ENCODE results near the gene SH2D4B.

The SH2D4B gene

GRCh38 chr10:80545258-80545881 is 7.7 kb downstream of the SH2D4B start:
- no peak for DNase-seq

- DNase-seq, result no peak
Measured at GRCh38 chr10:80552151-80552646, 14.5 kb downstream of the SH2D4B start.

DNA sequence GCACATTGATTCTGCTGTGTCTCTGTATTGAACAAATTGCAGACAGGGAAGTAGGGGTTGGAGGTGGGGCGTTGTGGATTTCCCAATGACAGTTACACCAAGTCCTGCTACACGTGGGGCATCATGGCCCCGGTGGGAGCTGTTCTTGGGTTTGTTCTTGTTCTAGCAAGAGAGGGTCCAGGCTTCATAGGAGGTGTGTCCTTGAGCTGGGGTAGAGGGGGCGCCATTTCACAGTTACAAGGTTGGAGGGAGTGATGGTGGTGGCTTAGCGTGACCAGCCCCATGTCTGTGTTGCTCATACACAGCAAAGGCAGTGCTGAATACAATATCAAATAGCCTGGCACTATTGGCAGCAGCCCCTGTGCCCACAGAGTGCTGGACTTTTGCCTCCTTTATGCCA is 15.7 kb downstream of the SH2D4B start:
- no peak for DNase-seq

DNA sequence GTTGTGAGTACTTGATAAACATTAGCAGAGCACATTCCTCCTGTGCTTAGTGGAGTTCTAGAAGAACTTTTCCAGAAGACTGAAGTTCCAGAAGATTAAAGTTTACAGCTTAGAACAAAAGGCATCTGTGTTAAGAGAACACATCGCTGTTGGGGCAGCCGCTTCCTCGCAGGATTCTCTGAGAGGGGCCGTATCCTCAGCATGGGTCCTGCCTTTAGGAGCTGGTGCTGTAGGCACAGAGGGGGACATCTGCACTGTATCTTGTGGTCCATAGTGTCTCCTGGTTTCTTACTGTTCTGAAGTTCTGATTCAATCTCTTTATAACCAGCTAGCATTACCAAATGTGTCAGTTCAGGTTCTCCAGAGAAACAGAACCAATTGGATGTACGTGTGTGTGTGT is 16.3 kb downstream of the SH2D4B start:
- no peak for DNase-seq

- DNase-seq, result no peak
Measured at GRCh38 chr10:80555415-80555814, 17.7 kb downstream of the SH2D4B start.

DNA sequence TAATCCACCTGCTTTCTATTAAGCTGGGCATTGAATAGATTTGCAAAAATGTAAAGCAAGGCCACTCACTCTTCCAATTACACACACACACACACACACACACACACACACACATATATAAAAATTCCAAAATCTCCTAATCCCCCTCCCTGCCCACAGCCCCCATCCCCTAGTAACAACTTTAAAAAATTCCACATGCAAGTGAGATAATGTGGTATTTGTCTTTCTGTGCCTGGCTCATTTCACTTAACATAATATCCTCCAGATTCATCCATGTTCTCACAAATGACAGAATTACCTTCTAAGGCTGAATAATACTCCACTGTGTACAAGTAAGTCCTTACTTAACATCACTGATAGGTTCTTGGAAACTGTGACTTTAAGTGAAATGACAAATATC is 24.2 kb downstream of the SH2D4B start:
- DNase-seq, result no peak

DNA sequence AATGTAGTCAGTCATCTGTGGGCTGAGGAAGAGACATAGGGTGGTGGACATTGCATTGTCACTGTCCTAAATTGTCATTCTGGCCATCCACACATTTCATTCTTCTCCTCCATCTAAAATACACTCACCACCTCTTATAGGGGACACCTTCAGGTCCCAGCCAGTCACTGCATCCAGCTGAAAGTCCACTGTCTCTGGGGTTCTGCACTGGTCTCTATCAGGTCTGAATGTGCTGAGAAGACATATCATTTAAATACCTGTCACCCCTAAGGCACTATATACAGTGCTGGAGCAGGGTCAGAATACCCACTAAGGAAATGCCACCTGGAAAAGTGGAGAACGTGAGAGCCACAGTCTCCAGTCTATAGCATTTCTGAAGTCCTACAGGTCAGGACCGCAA is 29.6 kb downstream of the SH2D4B start:
- no peak for DNase-seq

- DNase-seq, result no peak
Measured at GRCh38 chr10:80569131-80569895, 31.6 kb downstream of the SH2D4B start.

GRCh38 chr10:80571352-80571751 is 33.6 kb downstream of the SH2D4B start:
- no peak for DNase-seq

DNA sequence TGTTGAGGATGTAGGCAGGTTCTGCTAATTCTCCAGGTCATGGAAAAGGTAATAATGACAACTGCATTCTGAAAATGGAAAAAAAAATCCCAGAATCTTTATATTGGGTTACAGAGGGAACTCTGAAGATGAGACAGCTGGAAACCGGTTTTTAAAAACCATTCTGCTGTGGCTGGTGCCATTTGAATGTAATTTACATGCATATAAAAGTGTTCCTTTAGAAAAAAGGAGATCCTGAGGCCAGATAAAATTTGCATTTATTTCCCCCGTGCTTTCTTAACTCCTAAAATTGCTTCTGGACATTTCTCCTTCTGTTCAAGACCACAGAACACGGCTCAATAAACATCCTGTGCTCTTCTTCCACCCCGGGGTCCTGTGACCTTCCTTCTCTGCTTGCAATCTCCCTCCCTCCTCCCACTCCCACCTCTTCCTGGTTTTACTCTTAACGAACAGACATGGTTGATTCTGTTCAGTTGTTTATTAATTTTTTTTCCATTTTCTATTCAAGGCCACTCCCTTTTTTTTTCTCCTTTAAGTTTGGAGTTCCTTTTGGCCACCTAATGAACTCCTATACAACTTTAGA is 41.6 kb downstream of the SH2D4B start:
- no peak for DNase-seq

DNA sequence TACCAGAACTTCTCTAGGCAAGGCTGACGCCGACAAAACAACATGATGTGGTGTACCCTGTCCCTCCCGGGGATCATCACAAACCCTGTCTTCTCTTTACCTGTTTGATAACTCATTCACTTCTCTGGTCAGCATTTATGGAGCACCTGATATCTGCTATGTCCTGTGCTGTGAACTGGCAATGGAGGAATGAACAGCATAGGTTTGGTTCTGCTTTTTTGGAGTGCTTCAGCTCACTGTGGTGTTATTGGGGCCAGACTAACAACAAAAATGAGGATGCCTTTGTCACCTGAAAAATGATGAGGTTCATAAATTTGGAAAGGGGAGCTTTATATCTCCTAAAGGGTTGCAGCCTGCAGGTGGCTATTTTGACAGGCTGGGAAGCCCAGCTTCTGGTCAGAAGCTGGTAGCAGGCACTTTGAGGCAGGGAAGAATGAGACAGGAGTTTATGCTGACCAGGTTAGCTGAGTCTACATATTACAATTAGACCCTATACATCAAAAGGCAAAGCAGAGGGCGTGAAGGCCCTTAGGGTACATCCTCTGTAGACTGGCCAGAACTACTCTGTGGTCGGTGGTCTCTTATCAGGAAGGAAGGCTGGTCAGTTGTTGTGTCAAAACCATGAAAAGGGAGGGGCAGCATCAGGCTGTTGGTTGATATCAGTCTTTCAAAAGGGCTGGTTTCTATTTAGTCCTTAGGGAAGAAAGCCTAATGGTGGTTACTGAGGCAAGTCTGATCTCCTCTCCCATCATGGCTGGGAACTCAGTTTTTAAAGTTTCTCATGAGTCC is 42.3 kb downstream of the SH2D4B start:
- no peak for DNase-seq

GRCh38 chr10:80580638-80581468 is 43.2 kb downstream of the SH2D4B start:
- no peak for DNase-seq

GRCh38 chr10:80581469-80581835 is 43.8 kb downstream of the SH2D4B start:
- no peak for DNase-seq

- no peak for DNase-seq
Measured at GRCh38 chr10:80582286-80582960, 44.7 kb downstream of the SH2D4B start.

- no peak for DNase-seq
Measured at GRCh38 chr10:80583685-80584084, 46.0 kb downstream of the SH2D4B start.

DNA sequence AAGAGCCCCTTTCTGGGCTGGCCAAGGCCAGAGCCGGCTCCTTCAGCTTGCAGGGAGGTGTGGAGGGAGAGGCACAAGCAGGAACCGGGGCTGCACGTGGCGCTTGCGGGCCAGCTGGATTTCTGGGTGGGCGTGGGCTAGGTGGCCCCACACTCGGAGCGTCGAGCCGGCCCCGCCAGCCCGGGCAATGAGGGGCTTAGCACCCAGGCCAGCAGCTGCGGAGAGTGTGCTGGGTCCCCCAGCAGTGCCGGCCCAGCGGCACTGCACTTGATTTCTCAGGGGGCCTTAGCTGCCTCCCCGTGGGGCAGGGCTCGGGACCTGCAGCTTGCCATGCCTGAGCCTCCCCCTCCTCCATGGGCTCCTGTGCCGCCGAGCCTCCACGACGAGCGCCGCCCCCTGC is 48.1 kb downstream of the SH2D4B start:
- no peak for DNase-seq

DNA sequence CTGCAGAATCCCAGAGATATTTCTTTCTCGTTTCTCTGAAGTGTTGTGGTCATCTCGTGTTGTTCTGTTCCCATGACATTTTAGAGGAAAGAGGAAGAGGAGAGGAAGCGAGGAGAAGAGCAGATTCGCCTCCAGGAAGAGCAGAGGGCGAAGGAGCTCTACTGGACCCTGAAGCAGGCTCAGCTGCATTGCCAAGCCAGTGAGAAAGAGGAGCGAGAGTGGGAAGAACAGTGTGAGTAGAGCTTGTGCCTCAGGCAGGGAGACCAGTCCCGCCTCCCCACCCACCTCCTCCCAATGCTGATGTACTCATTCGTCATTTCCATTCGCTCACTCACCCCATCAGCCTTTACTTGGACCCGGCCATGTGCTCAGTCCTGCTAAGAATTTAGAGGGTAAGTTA is 50.8 kb downstream of the SH2D4B start:
- no peak for DNase-seq

GRCh38 chr10:80589726-80590373 is 52.1 kb downstream of the SH2D4B start:
- no peak for DNase-seq

DNA sequence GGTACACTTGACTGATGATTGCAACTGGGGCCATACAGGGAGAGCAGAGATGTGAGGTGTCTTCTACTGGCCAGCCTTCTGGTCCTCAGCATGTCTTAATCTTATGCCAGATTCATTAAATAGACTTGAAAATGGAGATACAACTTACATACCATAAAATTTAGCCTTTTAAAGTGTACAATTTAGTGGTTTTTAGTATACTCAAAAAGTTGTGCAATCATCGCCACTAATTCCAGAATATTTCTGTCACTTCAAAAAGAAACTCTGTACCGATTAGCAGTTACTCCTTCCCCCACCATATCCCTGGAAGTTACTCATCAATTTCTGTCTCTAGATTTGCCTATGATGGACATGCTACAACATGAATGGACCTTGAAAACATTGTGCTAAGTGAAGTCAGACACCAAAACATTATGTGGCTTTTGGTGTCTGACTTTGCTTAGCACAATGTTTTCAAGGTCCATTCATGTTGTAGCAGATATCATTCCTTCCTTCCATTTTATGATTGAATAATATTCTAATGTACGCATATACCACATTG is 53.0 kb downstream of the SH2D4B start:
- no peak for DNase-seq

- DNase-seq, result no peak
Measured at GRCh38 chr10:80596391-80597257, 58.9 kb downstream of the SH2D4B start.
